Activated naive CD8-positive, alpha-beta T cell (primary cell): ENCODE measurements around the gene NEDD4.
"Not testable (repeated sequence)": the region's sequence is repeated elsewhere in the genome, so short reads cannot be mapped to it uniquely, and the experiment has no call there.

Experiments
- H3K27ac Mint-ChIP-seq: one replicate; pipeline ENCODE4 v1.8.0; 2021; ENCODE audit warnings: mixed read lengths
- H3K27me3 Mint-ChIP-seq: one replicate; pipeline ENCODE4 v1.8.0; 2021; ENCODE audit warnings: mixed read lengths
- H3K36me3 Mint-ChIP-seq: one replicate; pipeline ENCODE4 v1.8.0; 2021; ENCODE audit warnings: mixed read lengths
- H3K4me1 Mint-ChIP-seq: one replicate; pipeline ENCODE4 v1.8.0; 2021; ENCODE audit warnings: low read depth, mixed read lengths
- H3K4me3 Mint-ChIP-seq: one replicate; pipeline ENCODE4 v1.8.0; 2021; ENCODE audit warnings: mild to moderate bottlenecking, mixed read lengths
- H3K9me3 Mint-ChIP-seq: one replicate; pipeline ENCODE4 v1.8.0; 2021; ENCODE audit warnings: low read depth, mixed read lengths

NEDD4 gene

DNA sequence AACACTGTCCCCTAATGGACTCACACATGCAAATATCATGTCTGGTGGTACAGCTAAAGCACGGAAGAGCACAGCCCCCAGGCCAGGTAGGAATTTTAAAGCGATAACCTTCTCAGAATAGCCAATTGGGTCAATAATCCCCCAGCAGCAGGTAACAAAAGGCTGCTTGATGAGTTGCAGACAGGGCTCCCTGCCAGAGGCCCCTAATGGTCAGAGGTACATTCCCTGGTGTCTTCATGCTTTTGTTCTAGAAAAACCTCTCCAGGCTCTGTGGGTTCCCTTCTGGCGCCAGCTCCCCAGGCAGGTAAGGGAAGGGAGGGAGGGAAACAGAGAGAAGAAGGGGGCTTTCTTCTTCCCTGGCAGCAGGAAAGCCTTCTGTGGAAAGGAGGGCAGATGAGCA lies 207.1 kb downstream of the NEDD4 start:
- no peak overlapping the region for H3K4me3 Mint-ChIP-seq
- no peak overlapping the region for H3K27ac Mint-ChIP-seq
- no peaks in the 10 kb centered on the region for H3K27me3 Mint-ChIP-seq
- H3K36me3 Mint-ChIP-seq: no peaks in the 10 kb centered on the region
- no peaks in the 10 kb centered on the region for H3K9me3 Mint-ChIP-seq
- no peaks in the 10 kb centered on the region for H3K4me1 Mint-ChIP-seq

DNA sequence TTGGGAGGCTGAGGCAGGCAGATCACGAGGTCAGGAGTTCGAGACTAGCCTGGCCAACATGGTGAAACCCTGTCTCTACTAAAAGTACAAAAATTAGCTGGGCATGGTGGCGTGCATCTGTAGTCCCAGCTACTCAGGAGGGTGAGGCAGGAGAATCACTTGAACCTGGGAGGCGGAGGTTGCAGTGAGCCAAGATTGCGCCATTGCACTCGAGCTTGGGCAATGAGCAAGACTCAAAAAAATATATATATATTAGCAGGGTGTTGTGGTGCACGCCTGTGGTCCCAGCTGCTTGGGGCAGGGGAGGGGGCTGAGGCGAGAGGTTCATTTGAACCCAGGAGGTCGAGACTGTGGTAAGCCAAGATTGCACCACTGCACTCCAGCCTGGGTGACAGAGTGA lies 207.8 kb downstream of the NEDD4 start:
- not testable (repeated sequence) for H3K27ac Mint-ChIP-seq, H3K27me3 Mint-ChIP-seq, H3K9me3 Mint-ChIP-seq, H3K36me3 Mint-ChIP-seq, H3K4me1 Mint-ChIP-seq, H3K4me3 Mint-ChIP-seq

DNA sequence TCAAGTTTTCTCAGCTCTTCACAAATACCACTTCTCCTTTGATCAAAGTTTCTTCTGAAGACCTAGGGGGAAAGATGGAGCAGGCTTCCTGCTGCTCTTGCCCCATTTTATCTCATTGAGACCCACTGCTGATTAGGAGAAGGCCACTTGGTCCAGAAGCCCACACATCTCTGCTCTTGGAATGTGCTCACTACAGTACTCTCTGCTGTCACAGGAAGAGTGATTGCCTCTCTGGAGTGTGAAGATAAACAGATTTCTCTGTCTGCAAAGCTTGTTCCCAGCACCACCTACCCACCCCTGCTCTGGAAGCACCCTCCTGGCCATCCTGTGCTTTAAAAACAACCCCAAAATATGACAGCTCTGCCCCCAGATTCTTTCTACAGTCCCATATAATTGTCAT lies 209.1 kb downstream of the NEDD4 start:
- Mint-ChIP-seq H3K4me1 (no peaks in the 10 kb centered on the region), H3K27me3 (peaks cover 4% of the 10 kb centered on the region), H3K27ac (no peak overlapping the region), H3K4me3 (no peak overlapping the region), H3K9me3 (no peaks in the 10 kb centered on the region), H3K36me3 (no peaks in the 10 kb centered on the region)

DNA sequence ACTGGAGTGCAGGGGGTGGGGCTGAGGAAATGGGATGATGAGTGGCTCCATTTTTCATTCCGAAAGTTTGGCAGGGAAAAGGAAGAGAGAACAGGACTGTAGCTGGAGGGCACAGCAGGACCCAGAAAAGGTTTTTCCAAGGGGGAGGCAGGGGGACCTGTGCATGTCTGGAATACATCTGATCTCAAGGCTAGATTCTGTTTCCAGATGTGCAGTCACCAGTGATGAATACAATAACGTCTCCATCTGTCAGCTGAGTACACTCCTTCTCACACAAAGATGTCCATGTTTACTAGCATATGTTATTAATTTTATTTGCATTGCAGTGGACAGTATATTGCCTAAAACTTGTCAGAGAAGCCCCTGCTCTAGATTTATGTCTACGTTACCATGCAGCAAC lies 210.5 kb downstream of the NEDD4 start:
- Mint-ChIP-seq H3K4me1 (no peaks in the 10 kb centered on the region), H3K9me3 (no peaks in the 10 kb centered on the region), H3K4me3 (no peak overlapping the region), H3K27ac (no peak overlapping the region), H3K36me3 (no peaks in the 10 kb centered on the region), H3K27me3 (peaks cover 4% of the 10 kb centered on the region)

DNA sequence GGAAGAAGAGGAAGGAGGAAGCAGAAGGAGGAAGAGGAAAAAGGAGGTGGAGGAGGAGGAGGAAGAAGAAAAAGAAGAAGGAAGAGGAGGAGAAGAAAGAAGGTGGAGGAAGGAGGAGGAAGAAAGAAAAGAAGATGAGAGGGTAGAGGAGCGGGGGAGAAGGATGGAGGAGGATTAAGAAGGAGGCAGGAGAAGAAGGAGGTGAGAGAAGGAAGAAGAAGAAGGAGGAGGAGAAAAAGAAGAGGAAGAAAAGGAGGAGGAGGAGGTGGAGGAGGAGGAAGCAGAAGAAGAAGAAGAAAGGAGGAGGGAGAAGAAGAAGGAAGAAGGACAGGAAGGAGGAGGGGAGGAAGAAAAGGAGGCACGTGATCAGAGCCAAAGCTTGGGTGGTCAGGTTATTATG lies 213.1 kb downstream of the NEDD4 start:
- Mint-ChIP-seq H3K9me3 (no peaks in the 10 kb centered on the region), H3K36me3 (no peaks in the 10 kb centered on the region), H3K4me3 (no peak overlapping the region), H3K27ac (no peak overlapping the region), H3K4me1 (no peaks in the 10 kb centered on the region), H3K27me3 (peaks cover 8% of the 10 kb centered on the region)

DNA sequence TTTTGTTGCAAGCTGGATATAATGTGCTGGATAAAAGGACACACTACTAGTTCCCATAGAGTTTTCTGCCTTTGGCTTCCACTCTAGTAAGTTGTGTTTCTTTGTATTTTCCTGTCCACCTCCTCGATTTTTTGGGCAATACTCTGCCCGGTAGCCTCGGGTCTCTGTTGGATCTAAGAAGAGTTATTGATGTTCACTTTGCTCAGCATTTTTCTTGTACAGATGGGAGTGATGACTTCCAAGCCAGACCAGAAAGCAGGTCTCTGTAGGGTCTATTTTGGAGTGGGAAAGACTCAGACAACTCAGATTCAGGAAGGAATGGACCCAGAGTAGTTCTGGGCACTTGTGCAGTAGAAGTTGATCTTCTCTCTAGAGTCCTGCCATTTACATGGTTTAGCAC lies 214.5 kb downstream of the NEDD4 start:
- Mint-ChIP-seq H3K9me3 (no peaks in the 10 kb centered on the region), H3K27ac (no peak overlapping the region), H3K4me1 (no peaks in the 10 kb centered on the region), H3K4me3 (no peak overlapping the region), H3K36me3 (no peaks in the 10 kb centered on the region), H3K27me3 (peaks cover 8% of the 10 kb centered on the region)
